GM10266 (cell line): ENCODE data around the gene SEZ6L2.

ENCODE experiments used
- DNase-seq: peaks from one replicate; pipeline ENCODE4 v3.0.0; 2012; ENCODE audit errors: extremely low spot score
- TF ChIP-seq, protein P1 (sequence below): IDR thresholded peaks from 2 replicates; pipeline ENCODE4 v1.5.1; 2012; ENCODE audit warnings: mild to moderate bottlenecking, low read depth; ENCODE audit not compliant: control insufficient read depth, insufficient read depth; ENCODE audit errors: missing control alignments

SEZ6L2 gene

DNA sequence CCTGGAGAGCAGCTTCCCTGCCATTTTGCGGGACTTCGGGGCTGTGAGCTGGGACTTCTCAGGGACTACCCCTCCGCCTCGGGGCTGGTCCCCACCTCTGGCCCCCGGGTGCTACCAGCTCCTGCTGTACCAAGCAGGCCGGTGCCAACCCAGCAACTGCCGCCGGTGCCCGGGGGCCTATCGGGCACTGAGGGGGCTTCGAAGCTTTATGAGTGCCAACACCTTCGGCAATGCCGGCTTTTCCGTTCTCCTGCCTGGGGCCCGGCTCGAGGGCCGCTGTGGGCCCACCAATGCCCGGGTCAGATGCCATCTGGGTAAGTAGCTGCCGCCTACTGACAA lies 2.2 kb upstream of the SEZ6L2 start:
- DNase-seq, result no peak

DNA sequence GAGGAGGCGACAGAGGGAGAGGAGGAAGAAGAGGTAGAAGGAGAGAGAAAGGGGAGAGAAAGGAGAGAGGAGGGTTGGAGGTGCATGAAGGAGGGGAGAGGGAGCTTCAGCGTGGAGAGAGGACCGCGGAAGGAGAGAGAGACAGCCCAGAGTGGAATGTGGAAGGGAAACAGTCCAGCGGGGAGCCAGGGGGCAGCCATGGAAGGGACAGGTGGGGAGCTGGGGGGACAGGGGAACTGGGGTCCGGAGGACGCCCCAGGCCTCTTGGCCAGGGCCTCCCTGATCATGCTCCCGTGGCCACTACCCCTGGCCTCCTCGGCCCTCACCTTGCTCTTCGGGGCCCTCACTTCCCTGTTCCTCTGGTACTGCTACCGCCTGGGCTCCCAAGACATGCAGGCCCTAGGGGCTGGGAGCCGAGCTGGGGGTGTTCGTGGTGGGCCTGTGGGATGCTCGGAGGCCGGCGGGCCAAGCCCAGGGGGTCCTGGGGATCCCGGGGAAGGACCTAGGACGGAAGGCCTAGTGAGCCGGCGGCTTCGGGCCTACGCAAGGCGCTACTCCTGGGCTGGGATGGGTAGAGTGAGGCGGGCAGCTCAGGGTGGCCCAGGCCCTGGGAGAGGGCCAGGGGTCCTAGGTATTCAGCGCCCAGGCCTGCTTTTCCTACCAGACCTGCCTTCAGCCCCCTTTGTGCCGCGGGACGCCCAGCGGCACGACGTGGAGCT lies 1.7 kb upstream of the SEZ6L2 start:
- TF ChIP-seq, protein P1, sequence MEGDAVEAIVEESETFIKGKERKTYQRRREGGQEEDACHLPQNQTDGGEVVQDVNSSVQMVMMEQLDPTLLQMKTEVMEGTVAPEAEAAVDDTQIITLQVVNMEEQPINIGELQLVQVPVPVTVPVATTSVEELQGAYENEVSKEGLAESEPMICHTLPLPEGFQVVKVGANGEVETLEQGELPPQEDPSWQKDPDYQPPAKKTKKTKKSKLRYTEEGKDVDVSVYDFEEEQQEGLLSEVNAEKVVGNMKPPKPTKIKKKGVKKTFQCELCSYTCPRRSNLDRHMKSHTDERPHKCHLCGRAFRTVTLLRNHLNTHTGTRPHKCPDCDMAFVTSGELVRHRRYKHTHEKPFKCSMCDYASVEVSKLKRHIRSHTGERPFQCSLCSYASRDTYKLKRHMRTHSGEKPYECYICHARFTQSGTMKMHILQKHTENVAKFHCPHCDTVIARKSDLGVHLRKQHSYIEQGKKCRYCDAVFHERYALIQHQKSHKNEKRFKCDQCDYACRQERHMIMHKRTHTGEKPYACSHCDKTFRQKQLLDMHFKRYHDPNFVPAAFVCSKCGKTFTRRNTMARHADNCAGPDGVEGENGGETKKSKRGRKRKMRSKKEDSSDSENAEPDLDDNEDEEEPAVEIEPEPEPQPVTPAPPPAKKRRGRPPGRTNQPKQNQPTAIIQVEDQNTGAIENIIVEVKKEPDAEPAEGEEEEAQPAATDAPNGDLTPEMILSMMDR, result no peak
- DNase-seq, result no peak

More for the DNA sequence above, 2.2 kb upstream of the SEZ6L2 start:
- TF ChIP-seq, protein P1, result no peak

DNA sequence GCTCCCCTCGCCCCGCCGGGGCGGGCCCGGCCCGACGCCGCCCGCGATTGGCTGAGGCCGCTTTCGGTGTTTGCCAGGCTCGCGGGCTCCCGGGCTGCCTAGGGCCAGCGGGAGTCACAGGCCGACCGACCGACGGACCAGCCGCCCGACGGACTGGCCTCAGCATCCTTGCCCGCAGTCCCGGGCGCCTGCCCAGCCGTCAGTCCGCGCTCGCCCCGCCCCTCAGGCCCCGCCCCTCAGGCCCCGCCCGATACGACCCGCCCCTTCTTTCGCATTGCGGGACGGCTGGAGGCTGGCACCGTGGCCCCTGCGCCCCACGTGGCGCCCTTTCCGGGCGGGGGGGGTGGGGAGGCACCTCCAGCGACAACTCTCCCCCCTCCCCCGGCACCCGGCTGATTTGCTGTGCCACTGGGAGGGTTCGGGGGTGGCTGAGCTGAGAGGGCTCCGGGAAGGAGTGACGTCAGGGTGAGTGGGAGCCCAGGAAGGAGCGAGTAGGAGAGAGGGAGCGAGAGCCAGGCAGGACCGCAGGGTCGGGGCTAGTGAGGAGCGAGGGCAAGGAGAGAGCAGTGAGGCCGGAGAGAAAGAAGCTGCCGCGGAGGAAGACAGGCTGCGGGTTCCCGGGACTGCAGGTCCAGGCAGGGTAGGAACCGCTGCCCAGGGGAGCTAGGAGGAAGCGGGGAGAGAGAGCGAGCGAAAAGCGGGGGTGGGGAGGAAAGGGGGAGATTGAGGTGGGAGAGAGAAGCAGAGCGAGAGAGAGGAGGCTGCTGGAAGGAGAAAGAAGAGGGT lies 945 bp upstream of the SEZ6L2 start, which contains the start of gene ASPHD1:
Gene ASPHD1, plus strand, starts transcription at position 387 of the 786 bp plus-strand sequence. CDS start 484 bp downstream, outside the sequence.
- TF ChIP-seq, protein P1, result no peak
- DNase-seq, result peak; percentile 93

DNA sequence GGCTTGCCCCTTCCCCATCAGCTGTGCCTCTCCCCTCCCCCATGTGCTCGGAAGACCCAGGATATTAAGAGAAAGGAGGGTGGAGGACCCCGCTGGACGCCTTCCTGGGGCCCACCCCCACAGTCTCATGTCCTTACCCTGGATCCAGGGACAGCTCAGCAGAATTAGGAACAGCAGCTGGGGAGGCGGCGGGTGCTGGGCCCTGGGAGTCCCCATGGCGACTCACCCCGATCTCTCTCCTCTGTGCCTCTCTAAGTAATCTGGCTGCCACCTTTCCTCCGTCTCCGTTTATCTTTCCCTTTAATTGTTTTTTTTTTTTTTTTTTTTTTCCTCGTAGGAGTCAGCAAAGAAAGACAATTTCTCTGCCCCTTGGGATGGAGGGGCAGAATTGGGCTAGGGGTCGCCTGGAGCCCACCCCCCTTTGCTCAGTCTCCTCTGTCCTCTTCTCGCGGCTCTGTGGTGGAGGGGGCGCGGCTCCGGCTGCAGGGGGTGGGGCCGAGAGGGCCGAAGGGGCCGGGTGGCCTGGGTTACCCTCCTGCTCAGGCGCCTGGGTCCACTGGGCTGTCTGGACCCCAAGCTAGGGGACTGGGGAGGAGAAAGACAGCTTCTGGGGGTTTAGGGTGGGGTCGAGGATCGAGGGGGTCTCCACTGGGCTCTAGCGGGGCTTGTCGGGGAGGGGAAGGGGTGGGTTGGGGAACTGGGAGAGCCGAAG lies 390 bp downstream of the SEZ6L2 start:
- TF ChIP-seq, protein P1, result no peak
- no peak for DNase-seq

DNA sequence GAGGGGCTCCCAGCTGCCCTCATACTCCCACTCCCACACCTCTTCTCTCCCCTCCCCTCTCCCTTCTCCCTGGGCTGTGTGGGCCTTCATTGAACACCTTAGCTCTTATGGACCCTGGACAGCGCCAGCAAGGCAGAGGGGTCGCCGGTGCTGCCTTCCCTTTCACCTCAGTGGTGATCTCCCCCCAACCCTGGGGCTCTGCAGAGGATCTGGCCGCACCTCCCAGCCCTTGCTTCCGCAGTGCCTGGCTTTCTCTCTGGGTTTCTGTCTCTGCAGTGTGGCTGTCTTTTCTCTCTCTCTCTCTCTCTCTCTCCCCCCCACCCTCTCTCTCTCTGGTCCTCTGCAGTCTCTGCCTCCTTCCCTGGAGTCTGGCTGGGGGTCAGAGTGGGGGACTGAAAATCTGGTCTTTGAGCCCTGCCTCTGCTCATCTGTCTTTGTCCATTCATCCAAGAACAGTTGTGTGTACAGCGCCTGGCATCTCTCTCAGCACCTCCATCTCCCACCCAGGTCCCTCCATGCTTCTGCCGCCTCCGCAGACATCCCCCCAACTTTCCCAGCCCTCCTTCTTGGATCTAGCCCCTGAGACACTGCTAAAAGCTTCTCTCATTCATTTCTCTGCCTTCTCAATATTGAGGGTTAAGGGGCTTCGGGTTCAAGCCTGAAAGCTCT lies 1.1 kb downstream of the SEZ6L2 start:
- TF ChIP-seq, protein P1, result no peak
- no peak for DNase-seq

DNA sequence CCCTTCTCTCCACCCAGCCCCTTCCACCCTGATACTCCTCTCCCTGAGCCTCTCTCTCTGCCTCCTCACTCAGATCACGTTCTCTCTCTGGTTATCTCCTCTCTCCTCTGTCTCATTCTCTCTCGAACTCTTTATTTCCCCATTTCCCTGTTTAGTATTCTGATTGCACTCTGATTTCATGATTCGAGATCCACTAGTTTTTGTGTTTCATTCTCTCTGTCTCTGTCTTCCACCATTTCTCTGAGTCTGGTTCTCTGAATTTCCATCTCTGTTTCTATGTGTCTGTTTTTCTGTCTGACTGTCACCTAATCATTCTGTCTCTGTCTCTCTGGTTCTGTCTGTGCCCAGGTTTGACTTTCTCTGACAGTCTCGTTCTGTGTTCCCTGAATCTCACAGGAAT lies 2.0 kb downstream of the SEZ6L2 start:
- TF ChIP-seq, protein P1, result no peak

More for the DNA sequence above, 2.0 kb downstream of the SEZ6L2 start:
- no peak for DNase-seq
